Mucosa of descending colon (tissue), 3 donors: ENCODE results near the gene TYROBP. TPM values are rescaled to one million over a fixed set of nuclear protein-coding genes. Genes with fewer than 3 reads are reported as not detected.

Source experiments
- ATAC-seq: fragments of 200-7000 bp; cut with Tn5 transposase; one replicate; pipeline ENCODE4 v1.9.1; 2020; ENCODE audit warnings: mild to moderate bottlenecking, moderate library complexity
- DNase-seq, 3 donors: peaks; one replicate each; pipeline ENCODE4 v3.0.0-alpha.2; 2020
- H3K36me3 ChIP-seq: fragments of 200-600 bp; one replicate; pipeline ENCODE4 v1.8.0; 2021; ENCODE audit warnings: low read depth, mild to moderate bottlenecking
- H3K4me1 ChIP-seq: fragments of 200-600 bp; one replicate; pipeline ENCODE4 v1.8.0; 2021; ENCODE audit warnings: low read depth, mild to moderate bottlenecking
- H3K4me3 ChIP-seq: fragments of 200-600 bp; one replicate; pipeline ENCODE4 v1.8.0; 2021; ENCODE audit warnings: mild to moderate bottlenecking
- H3K9me3 ChIP-seq: fragments of 200-600 bp; one replicate; pipeline ENCODE4 v1.8.0; 2021; ENCODE audit warnings: mild to moderate bottlenecking
- intact Hi-C, 2 donors: fragments of 100-400 bp; cut with DNase I in 1 of 2; cut with micrococcal nuclease in 1 of 2; formaldehyde crosslinking; loops; one replicate each; pipeline versions ENCODE4 v1.11.0 to v1.11.1; 2022; cut with DNase I, micrococcal nuclease
- total RNA-seq, 3 donors: library from RNA; stranded (reverse); fragmentation: NEBNext Ultra II Directional in 2 of 3; extraction: Animal tissue kit (Norgen Biotek cat#: 25700) in 2 of 3; gene quantifications; one replicate each; pipeline versions ENCODE4 v1.2.1 to v1.2.4, GENCODE V29; 2021 to 2023
- TF ChIP-seq, protein P1 (sequence below): fragments of 200-600 bp; IDR thresholded peaks from one replicate; pipeline ENCODE4 v1.8.0; 2022; ENCODE audit warnings: antibody characterized with exemption, mild to moderate bottlenecking
- donor health status: DM: no; HTN: no; CAD: no; lungs with moderate emphysema.
- donor health status: DM: no; HTN: no; CAD: no.
- donor health status: DM: no; HTN: yes; CAD: no.

TYROBP gene
- total RNA-seq, 3 donors from 2014 or later, result 15.7 to 50.2 (median 45.0) TPM

DNA sequence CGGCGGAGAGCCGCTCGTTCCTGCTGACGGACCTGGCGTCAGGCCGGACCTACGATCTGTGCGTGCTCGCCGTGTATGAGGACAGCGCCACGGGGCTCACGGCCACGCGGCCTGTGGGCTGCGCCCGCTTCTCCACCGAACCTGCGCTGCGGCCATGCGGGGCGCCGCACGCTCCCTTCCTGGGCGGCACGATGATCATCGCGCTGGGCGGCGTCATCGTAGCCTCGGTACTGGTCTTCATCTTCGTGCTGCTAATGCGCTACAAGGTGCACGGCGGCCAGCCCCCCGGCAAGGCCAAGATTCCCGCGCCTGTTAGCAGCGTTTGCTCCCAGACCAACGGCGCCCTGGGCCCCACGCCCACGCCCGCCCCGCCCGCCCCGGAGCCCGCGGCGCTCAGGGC, 36.5 kb upstream of the TYROBP start:
- TF ChIP-seq, protein P1, sequence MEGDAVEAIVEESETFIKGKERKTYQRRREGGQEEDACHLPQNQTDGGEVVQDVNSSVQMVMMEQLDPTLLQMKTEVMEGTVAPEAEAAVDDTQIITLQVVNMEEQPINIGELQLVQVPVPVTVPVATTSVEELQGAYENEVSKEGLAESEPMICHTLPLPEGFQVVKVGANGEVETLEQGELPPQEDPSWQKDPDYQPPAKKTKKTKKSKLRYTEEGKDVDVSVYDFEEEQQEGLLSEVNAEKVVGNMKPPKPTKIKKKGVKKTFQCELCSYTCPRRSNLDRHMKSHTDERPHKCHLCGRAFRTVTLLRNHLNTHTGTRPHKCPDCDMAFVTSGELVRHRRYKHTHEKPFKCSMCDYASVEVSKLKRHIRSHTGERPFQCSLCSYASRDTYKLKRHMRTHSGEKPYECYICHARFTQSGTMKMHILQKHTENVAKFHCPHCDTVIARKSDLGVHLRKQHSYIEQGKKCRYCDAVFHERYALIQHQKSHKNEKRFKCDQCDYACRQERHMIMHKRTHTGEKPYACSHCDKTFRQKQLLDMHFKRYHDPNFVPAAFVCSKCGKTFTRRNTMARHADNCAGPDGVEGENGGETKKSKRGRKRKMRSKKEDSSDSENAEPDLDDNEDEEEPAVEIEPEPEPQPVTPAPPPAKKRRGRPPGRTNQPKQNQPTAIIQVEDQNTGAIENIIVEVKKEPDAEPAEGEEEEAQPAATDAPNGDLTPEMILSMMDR, result no peak
- peak in 1 of 3 donors; percentile 39 for DNase-seq
- Histone ChIP-seq H3K9me3 (no peaks in the 10 kb centered on the region), H3K4me1 (no peaks in the 10 kb centered on the region), H3K4me3 (no peak overlapping the region), H3K36me3 (no peaks in the 10 kb centered on the region)
- intact Hi-C loops, result no loop called here
- ATAC-seq, result no peak

DNA sequence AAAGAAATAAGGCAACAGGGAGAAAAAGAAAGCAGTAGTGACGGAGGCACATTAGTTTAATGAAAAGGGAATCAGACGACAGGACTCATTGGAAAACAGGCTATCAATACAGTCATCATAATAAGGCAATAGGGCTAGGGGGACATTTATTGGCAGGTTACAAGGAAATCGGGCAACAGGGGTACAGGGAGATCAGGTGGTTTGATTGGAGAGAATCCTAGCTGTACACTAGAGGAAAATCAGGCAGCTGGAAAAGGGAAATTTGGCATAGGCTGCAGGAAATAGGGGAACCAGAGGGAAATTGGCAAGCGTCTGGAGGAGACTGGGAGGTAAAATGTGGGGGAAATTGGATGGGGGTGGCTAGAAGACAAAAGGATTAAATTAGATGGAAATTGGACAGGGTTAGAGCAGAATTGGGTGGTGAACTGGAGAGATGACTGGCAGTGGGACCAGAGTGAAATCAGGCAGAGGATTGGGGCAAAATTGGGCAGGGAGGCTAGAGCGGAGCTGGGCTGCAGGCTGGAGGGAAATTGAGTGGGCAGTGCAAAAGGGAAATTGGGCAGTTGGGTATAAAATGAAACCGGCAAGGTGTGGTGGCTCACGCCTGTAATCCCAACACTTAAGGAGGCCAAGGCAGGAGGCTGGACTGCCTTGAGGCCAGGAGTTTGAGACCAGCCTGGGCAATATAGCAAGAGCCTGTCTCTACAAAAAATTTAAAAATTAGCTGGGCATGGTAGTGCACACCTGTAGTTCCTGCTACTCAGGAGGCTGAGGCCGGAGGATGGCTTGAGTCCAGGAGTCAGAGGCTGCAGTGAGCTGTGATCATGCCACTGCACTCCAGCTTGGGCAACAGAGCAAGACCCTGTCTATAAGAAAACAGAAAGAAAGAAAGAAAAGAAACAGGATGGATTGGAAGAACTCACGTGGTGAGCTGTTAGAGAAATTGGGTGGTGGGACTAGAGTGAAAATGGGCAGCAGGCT, 35.5 kb upstream of the TYROBP start:
- intact Hi-C loops, result no loop called here

DNA sequence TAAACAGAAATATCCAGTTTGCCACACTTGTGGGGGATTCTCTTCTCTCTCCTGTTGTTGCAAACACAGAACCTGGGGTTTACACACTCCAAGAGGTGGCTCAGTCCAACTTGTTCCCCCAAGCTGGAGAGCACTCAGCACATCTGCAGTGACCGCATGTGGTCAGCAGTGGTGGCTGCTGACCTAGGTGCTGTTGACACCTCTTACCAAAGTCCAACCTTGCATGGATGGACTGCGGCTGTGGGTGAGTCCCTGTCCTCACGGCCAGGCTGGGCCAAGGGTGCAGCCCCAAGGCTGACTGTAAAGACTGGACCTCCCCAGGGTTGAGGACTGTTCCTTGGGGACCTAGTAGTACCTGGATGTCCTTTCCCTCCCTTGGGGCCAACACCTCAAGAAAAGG, 34.1 kb upstream of the TYROBP start:
- Histone ChIP-seq H3K4me3 (no peak overlapping the region), H3K4me1 (peaks cover 7% of the 10 kb centered on the region), H3K36me3 (no peaks in the 10 kb centered on the region), H3K9me3 (no peaks in the 10 kb centered on the region)
- intact Hi-C loops, result no loop called here
- no peak for ATAC-seq
- no peak for DNase-seq
- TF ChIP-seq, protein P1, result no peak

More for the DNA sequence above, 35.5 kb upstream of the TYROBP start:
- Histone ChIP-seq H3K9me3 (no peaks in the 10 kb centered on the region), H3K36me3 (no peaks in the 10 kb centered on the region), H3K4me1 (no peaks in the 10 kb centered on the region), H3K4me3 (no peak overlapping the region)
- TF ChIP-seq, protein P1, result no peak
- no peak for DNase-seq
- no peak for ATAC-seq

DNA sequence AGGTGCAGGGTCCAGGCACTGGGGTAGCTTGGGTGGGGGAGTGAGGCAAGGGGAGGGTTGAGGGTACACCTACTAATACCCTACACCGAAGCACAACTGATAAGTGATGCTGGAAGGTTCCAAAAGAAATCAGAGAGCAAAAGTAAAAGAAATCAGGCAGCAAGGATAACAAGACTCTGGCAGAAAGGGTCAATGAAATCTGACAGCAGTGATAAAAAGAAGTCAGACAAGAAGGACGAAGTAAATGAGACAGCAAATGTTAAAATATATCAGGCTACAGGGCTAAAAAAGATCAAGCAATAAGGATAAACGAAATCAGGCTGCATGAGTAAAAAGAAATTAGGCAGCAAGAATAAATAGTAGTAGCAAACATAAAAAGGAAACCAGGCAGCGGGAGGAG, 32.7 kb upstream of the TYROBP start:
- DNase-seq (no peak), ATAC-seq (no peak)
- H3K36me3 ChIP-seq, result no peaks in the 10 kb centered on the region
- H3K4me1 ChIP-seq, result peaks cover 16% of the 10 kb centered on the region
- no peak overlapping the region for H3K4me3 ChIP-seq
- H3K9me3 ChIP-seq, result no peaks in the 10 kb centered on the region
- intact Hi-C loops, result no loop called here
- TF ChIP-seq, protein P1, result no peak

DNA sequence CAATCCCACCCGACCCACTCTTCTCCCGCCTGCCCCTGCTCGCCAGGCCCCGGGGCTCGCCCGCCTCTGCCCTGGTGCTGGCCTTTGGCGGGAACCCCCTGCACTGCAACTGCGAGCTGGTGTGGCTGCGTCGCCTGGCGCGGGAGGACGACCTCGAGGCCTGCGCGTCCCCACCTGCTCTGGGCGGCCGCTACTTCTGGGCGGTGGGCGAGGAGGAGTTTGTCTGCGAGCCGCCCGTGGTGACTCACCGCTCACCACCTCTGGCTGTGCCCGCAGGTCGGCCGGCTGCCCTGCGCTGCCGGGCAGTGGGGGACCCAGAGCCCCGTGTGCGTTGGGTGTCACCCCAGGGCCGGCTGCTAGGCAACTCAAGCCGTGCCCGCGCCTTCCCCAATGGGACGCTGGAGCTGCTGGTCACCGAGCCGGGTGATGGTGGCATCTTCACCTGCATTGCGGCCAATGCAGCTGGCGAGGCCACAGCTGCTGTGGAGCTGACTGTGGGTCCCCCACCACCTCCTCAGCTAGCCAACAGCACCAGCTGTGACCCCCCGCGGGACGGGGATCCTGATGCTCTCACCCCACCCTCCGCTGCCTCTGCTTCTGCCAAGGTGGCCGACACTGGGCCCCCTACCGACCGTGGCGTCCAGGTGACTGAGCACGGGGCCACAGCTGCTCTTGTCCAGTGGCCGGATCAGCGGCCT, 32.1 kb upstream of the TYROBP start:
- no peak overlapping the region for H3K4me3 ChIP-seq
- intact Hi-C loops, result no loop called here
- no peak for ATAC-seq
- H3K4me1 ChIP-seq, result peaks cover 22% of the 10 kb centered on the region
- H3K9me3 ChIP-seq, result no peaks in the 10 kb centered on the region
- H3K36me3 ChIP-seq, result no peaks in the 10 kb centered on the region
- DNase-seq, result no peak
- TF ChIP-seq, protein P1, result no peak
